Loucy (cell line): ENCODE measurements around the gene CAPN14.

Experiments
- H2AFZ ChIP-seq: fragments of 200-600 bp; sonication (generic); 2 replicates; pipeline ENCODE4 v1.6.0; 2016; ENCODE audit warnings: antibody characterized with exemption, mild to moderate bottlenecking, low read length, moderate library complexity
- H3F3A ChIP-seq: fragments of 200-600 bp; 2 replicates; pipeline ENCODE4 v1.6.0; 2016; ENCODE audit warnings: antibody characterized with exemption, low read depth, mild to moderate bottlenecking
- H3K27me3 ChIP-seq: fragments of 200-600 bp; sonication (generic); 2 replicates; pipeline ENCODE4 v1.6.1; 2014; ENCODE audit warnings: low read length, mild to moderate bottlenecking; ENCODE audit not compliant: insufficient read depth, poor library complexity, severe bottlenecking
- H3K36me3 ChIP-seq: fragments of 200-600 bp; sonication (generic); 2 replicates; pipeline ENCODE4 v1.6.1; 2016; ENCODE audit warnings: low read length; ENCODE audit not compliant: insufficient read depth
- H3K4me1 ChIP-seq: fragments of 200-600 bp; sonication (generic); 2 replicates; pipeline ENCODE4 v1.5.1; 2014; ENCODE audit warnings: low read length, mild to moderate bottlenecking; ENCODE audit not compliant: insufficient read depth, poor library complexity, severe bottlenecking
- H3K4me2 ChIP-seq: fragments of 200-600 bp; sonication (generic); 2 replicates; pipeline ENCODE4 v1.6.0; 2014; ENCODE audit warnings: antibody characterized with exemption, low read length, low read depth, mild to moderate bottlenecking; ENCODE audit not compliant: poor library complexity, severe bottlenecking
- H3K4me3 ChIP-seq: fragments of 200-600 bp; sonication (generic); 2 replicates; pipeline ENCODE4 v1.5.1; 2014; ENCODE audit warnings: low read length, mild to moderate bottlenecking, mixed read lengths; ENCODE audit not compliant: poor library complexity, severe bottlenecking
- H3K79me2 ChIP-seq: fragments of 200-600 bp; sonication (generic); 2 replicates; pipeline ENCODE4 v1.6.1; 2014; ENCODE audit warnings: low read length; ENCODE audit not compliant: insufficient read depth
- H3K9ac ChIP-seq: fragments of 200-600 bp; sonication (generic); 2 replicates; pipeline ENCODE4 v1.6.0; 2014; ENCODE audit warnings: mild to moderate bottlenecking, low read depth, low read length, moderate library complexity; ENCODE audit not compliant: poor library complexity, severe bottlenecking
- H3K9me2 ChIP-seq: fragments of 200-600 bp; sonication (generic); replicated peaks from 2 replicates; pipeline ENCODE4 v1.6.1; 2016; ENCODE audit warnings: low read depth, low read length, mixed read lengths
- H3K9me3 ChIP-seq: fragments of 200-600 bp; sonication (generic); 2 replicates; pipeline ENCODE4 v1.6.1; 2014; ENCODE audit warnings: mild to moderate bottlenecking, antibody characterized with exemption, low read length, low read depth; ENCODE audit not compliant: insufficient read depth
- H4K20me1 ChIP-seq: fragments of 200-600 bp; sonication (generic); 2 replicates; pipeline ENCODE4 v1.6.0; 2014; ENCODE audit warnings: antibody characterized with exemption, low read length, mild to moderate bottlenecking; ENCODE audit not compliant: insufficient read depth, poor library complexity, severe bottlenecking
- EZH2phosphoT487 ChIP-seq: fragments of 200-600 bp; IDR thresholded peaks from 2 replicates; pipeline ENCODE4 v1.6.1; 2018; ENCODE audit warnings: antibody characterized with exemption, mild to moderate bottlenecking, moderate library complexity, borderline replicate concordance
- TF ChIP-seq, protein P1 (sequence below): fragments of 200-600 bp; sonication (generic); conservative IDR thresholded peaks from 2 replicates; pipeline ENCODE4 v1.5.1; 2014; ENCODE audit warnings: mild to moderate bottlenecking, antibody characterized with exemption, low read length

Gene CAPN14

DNA sequence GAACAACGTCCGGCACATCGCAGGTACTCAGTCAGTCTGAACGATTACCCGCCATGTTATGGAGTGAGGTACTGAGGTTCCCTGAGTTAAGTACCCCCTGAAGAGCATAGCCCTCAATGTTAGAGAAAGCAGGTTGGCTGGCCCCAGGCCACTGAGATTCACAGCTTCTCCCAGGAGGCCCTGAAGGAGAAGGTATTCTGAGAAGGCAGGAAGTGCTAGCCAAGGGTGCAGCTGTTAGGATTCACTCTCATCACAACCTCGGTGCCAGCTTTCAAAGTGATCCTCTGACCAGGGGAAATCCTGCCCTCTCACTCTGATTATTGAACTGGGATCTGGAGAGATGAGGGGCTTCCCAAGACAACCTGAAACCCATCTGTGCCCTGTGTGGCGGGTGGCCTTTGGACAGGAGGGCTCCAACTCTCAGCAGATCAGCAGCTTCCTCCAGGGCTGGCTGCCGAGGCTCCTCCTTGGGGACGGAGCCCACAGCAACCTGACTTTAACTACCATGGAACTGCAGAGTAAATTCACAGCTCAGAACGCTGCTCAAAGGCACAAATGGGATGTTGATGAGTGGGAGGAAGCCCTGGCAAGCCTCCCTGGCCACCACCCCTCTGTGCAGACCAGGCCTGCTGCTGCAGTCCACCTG lies 24.4 kb upstream of the CAPN14 start:
- Histone ChIP-seq H3F3A (no peaks in the 10 kb centered on the region), H3K4me2 (no peak overlapping the region), H3K79me2 (no peaks in the 10 kb centered on the region), H4K20me1 (no peaks in the 10 kb centered on the region), H3K9ac (no peak overlapping the region), H3K27me3 (no peaks in the 10 kb centered on the region), H3K9me3 (no peaks in the 10 kb centered on the region), H3K9me2 (no peaks in the 10 kb centered on the region), H3K4me3 (no peak overlapping the region), H3K36me3 (no peaks in the 10 kb centered on the region), H2AFZ (no peak overlapping the region), H3K4me1 (no peaks in the 10 kb centered on the region)
- TF ChIP-seq EZH2phosphoT487 = no peak
- TF ChIP-seq, protein P1, sequence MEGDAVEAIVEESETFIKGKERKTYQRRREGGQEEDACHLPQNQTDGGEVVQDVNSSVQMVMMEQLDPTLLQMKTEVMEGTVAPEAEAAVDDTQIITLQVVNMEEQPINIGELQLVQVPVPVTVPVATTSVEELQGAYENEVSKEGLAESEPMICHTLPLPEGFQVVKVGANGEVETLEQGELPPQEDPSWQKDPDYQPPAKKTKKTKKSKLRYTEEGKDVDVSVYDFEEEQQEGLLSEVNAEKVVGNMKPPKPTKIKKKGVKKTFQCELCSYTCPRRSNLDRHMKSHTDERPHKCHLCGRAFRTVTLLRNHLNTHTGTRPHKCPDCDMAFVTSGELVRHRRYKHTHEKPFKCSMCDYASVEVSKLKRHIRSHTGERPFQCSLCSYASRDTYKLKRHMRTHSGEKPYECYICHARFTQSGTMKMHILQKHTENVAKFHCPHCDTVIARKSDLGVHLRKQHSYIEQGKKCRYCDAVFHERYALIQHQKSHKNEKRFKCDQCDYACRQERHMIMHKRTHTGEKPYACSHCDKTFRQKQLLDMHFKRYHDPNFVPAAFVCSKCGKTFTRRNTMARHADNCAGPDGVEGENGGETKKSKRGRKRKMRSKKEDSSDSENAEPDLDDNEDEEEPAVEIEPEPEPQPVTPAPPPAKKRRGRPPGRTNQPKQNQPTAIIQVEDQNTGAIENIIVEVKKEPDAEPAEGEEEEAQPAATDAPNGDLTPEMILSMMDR = no peak

DNA sequence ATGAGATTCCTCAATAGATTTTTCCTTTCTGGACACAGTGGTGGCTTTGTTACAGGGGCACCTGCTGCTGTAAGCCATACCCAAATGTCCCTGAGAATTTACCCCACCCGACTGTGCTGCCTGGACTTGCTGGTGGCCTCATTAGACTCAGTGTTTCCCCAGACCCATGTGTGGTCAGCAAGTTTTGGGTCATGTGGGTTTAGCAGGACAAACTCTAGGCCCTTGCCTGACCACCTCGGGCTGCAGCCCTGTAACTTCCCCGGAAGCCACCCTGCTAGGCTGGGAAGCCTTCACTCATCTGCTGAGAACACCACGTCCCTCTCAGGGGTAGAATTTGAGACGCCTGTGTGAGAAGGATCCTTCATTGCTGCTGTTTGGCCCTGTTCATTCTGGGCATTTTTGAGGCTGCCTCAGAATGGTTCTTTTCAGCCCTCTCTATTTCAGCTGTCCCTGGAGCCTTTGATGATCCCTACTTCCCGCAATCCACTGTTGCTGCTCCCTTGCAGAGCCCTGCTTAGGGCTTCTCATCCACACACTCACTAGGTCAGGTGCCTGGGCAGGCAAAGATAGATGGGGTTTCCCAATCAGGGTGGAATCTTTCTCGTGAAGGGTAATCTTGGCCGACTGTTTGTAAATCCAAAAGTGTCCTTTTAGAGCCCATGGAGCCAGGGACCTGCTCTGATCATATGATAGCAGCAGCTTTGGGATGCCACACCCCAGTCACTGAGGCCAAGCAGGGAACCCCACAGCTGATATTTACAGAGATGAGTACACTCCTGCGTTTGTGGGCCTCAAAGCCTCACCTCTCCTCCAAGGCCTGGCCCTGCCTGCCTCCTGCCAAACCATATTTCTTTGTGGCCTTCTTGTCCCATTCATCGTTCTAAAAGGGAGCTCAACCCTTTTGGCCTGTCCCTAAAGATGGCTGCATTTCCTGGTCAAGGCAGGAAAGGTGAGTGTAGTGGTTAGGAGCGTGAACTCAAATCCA lies 23.4 kb upstream of the CAPN14 start:
- Histone ChIP-seq H4K20me1 (no peaks in the 10 kb centered on the region), H3K27me3 (no peaks in the 10 kb centered on the region), H3K79me2 (no peaks in the 10 kb centered on the region), H3K9me2 (no peaks in the 10 kb centered on the region), H3K4me2 (no peak overlapping the region), H3K9ac (no peak overlapping the region), H3K9me3 (no peaks in the 10 kb centered on the region), H3F3A (no peaks in the 10 kb centered on the region), H3K4me3 (no peak overlapping the region), H3K4me1 (no peaks in the 10 kb centered on the region), H3K36me3 (no peaks in the 10 kb centered on the region), H2AFZ (no peak overlapping the region)
- TF ChIP-seq, protein P1 = no peak
- TF ChIP-seq EZH2phosphoT487 = no peak

DNA sequence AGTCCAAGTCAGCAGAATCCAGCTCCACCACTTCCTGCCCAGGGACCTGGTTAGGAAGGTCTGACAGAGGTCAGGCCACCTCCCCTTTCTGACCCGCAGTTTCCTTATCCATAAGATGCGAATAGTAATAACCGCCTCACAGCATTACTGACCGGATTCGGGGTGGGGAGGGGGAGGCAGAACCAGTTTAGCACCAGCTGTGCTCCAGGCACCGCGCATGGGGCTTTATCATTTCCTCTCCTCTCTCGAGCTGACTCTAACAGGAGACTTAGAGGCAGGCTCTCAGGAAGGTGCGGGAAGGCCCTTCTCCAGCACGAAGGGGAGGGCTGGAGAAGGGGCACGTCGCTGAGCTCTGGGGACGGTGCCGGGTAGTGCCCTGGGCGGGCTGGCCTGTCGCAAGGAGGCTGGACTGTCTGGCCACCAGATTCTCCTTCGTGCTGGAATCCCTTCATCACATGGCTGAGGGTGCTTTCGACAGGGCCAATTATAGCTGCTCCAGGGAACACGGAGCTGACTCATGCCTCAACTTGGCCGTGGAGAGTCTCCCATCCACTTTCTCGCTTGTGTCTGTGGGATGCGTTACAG lies 22.4 kb upstream of the CAPN14 start:
- Histone ChIP-seq H3K9me2 (no peaks in the 10 kb centered on the region), H3F3A (no peaks in the 10 kb centered on the region), H3K36me3 (no peaks in the 10 kb centered on the region), H2AFZ (no peak overlapping the region), H4K20me1 (no peaks in the 10 kb centered on the region), H3K4me3 (no peak overlapping the region), H3K4me2 (no peak overlapping the region), H3K9ac (no peak overlapping the region), H3K27me3 (no peaks in the 10 kb centered on the region), H3K4me1 (no peaks in the 10 kb centered on the region), H3K79me2 (no peaks in the 10 kb centered on the region), H3K9me3 (no peaks in the 10 kb centered on the region)
- TF ChIP-seq, protein P1 = no peak
- TF ChIP-seq EZH2phosphoT487 = no peak
